MCF 10A (cell line): ENCODE measurements around the gene ME3. TPM values are rescaled to one million over a fixed set of nuclear protein-coding genes. Genes with fewer than 3 reads are reported as not detected.
"Not testable (repeated sequence)": the region's sequence is repeated elsewhere in the genome, so short reads cannot be mapped to it uniquely, and the experiment has no call there.

Experiments
- BruUV-seq: library from RNA; stranded (reverse); fragments of 400-500 nt; replicated peaks from 2 replicates; lab custom pipeline; 2021; lab: Mats Ljungman, UMichigan
- CTCF ChIA-PET: fragments of 300-600 bp; sonication (Branson Sonifier 250); formaldehyde crosslinking; extraction: SDS; loops from one replicate; lab custom pipeline; 2021; ENCODE audit warnings: antibody characterized with exemption, inconsistent platforms; lab: Yijun Ruan, JAX
- POLR2A ChIA-PET: fragments of 300-600, 350-650 bp; sonication (Branson Sonifier 250); formaldehyde crosslinking; extraction: SDS; loops from one replicate; lab custom pipeline; 2020; ENCODE audit warnings: antibody characterized with exemption, inconsistent platforms; lab: Yijun Ruan, JAX
- DNase-seq: peaks from one replicate; pipeline ENCODE4 v3.0.0-alpha.2; 2018; ENCODE audit not compliant: unreplicated experiment
- H3K27ac Mint-ChIP-seq: one replicate; pipeline ENCODE4 v1.8.0; 2022; ENCODE audit warnings: mild to moderate bottlenecking, low read depth, mixed read lengths; ENCODE audit not compliant: unreplicated experiment
- H3K27me3 Mint-ChIP-seq: one replicate; pipeline ENCODE4 v1.8.0; 2022; ENCODE audit warnings: mixed read lengths; ENCODE audit not compliant: insufficient read depth, unreplicated experiment
- H3K36me3 Mint-ChIP-seq: one replicate; pipeline ENCODE4 v1.8.0; 2022; ENCODE audit warnings: mild to moderate bottlenecking, moderate library complexity, mixed read lengths; ENCODE audit not compliant: insufficient read depth, unreplicated experiment
- H3K4me1 Mint-ChIP-seq: one replicate; pipeline ENCODE4 v1.8.0; 2022; ENCODE audit warnings: mixed read lengths; ENCODE audit not compliant: insufficient read depth, unreplicated experiment
- H3K4me3 Mint-ChIP-seq: one replicate; pipeline ENCODE4 v1.8.0; 2022; ENCODE audit warnings: mild to moderate bottlenecking, moderate library complexity, mixed read lengths; ENCODE audit not compliant: unreplicated experiment
- H3K9me3 Mint-ChIP-seq: one replicate; pipeline ENCODE4 v1.8.0; 2022; ENCODE audit warnings: mixed read lengths; ENCODE audit not compliant: unreplicated experiment
- intact Hi-C: fragments of 100-400 bp; cut with micrococcal nuclease; formaldehyde crosslinking; loops from 2 replicates; pipeline ENCODE4 v1.14.1; 2022
- total RNA-seq: library from RNA; stranded (reverse); gene quantifications from 2 replicates; pipeline ENCODE4 v1.2.3, GENCODE V29; 2022
- TF ChIP-seq, protein P1 (sequence below): fragments of 200-600 bp; IDR thresholded peaks from one replicate; pipeline ENCODE4 v1.8.0; 2022; ENCODE audit warnings: antibody characterized with exemption, mild to moderate bottlenecking; ENCODE audit not compliant: unreplicated experiment

The ME3 gene
- total RNA-seq, 1 experiment from 2014 or later: not detected

DNA sequence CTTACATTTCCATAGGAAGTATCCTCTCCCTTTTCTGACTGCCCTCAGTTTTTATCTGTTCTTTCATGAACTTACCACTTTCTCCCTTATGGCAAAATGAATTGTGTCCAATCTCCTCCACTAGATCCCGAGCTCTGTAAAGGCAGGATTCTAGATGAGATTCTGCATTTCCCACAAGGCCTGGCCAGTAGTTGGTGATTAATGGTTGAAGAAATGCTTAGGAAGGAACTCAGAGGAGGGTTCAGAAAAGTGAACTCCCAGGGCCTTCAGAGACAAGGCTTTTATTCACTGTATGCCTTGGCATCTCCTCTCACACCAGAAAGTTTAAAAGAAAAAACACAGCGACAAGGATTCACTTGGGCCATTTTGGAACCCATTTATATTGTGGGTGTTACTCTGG, 231.6 kb downstream of the ME3 start:
- no TSS peak for BruUV-seq
- peaks cover 4% of the 10 kb centered on the region for H3K4me1 Mint-ChIP-seq
- no peak overlapping the region for H3K4me3 Mint-ChIP-seq
- CTCF ChIA-PET: interaction anchor here (0.7 to 2.1 kb wide), 3 partner anchors 16 to 80 kb away, joined by 3 to 10 read pairs (median 8); no protein-coding TSS in a partner anchor
- TF ChIP-seq, protein P1, sequence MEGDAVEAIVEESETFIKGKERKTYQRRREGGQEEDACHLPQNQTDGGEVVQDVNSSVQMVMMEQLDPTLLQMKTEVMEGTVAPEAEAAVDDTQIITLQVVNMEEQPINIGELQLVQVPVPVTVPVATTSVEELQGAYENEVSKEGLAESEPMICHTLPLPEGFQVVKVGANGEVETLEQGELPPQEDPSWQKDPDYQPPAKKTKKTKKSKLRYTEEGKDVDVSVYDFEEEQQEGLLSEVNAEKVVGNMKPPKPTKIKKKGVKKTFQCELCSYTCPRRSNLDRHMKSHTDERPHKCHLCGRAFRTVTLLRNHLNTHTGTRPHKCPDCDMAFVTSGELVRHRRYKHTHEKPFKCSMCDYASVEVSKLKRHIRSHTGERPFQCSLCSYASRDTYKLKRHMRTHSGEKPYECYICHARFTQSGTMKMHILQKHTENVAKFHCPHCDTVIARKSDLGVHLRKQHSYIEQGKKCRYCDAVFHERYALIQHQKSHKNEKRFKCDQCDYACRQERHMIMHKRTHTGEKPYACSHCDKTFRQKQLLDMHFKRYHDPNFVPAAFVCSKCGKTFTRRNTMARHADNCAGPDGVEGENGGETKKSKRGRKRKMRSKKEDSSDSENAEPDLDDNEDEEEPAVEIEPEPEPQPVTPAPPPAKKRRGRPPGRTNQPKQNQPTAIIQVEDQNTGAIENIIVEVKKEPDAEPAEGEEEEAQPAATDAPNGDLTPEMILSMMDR: no peak
- no peaks in the 10 kb centered on the region for H3K36me3 Mint-ChIP-seq
- POLR2A ChIA-PET: no interaction called here
- H3K27ac Mint-ChIP-seq: no peak overlapping the region
- no peak for DNase-seq
- no peaks in the 10 kb centered on the region for H3K27me3 Mint-ChIP-seq
- intact Hi-C loops: no loop called here
- no peaks in the 10 kb centered on the region for H3K9me3 Mint-ChIP-seq

DNA sequence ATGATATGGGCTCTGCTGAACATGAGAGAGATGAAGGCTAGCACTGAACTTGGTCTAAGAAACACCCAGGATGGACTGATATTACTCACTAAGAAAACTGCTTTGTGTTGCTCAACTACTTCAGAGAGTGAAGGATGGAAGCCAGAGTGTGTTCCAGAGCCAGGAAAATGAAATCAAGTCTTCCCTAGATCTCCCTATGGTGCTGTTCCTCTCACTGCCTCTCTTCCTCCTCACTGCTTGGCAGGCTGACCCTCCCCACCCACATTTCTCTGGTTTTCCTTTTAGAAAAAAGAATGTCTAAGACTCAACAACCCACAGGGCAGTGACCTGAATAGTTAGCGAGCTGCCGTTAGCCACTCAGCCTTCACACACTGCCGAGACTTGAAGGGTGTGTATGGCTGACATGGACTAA, 232.1 kb downstream of the ME3 start:
- Mint-ChIP-seq H3K4me3 (no peak overlapping the region), H3K27ac (no peak overlapping the region), H3K27me3 (no peaks in the 10 kb centered on the region), H3K9me3 (no peaks in the 10 kb centered on the region), H3K4me1 (peaks cover 4% of the 10 kb centered on the region), H3K36me3 (no peaks in the 10 kb centered on the region)
- DNase-seq: peak; percentile 4
- TF ChIP-seq, protein P1: no peak
- CTCF ChIA-PET: interaction anchor here (1.9 to 2.1 kb wide), 2 partner anchors 16 to 79 kb away, joined by 4 to 10 read pairs; no protein-coding TSS in a partner anchor
- POLR2A ChIA-PET: no interaction called here
- no TSS peak for BruUV-seq
- intact Hi-C loops: no loop called here

DNA sequence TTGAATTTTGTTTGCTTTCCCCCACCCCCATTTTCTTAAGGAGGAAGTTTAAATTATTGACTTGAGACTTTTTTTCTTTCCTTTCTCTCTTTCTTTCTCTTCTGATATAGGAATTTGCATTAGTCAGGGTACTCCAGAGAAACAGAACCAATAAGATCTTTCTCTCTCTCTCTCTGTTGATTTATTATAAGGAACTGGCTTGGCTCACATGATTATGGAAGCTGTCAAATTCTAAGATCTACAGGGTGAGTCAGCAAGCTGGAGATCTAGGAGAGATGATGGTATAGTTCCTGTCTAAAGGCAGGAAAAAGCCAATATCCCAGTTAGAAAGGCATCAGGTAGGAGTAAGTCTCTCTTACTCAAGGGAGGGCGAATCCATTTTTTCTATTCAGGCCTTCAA, 233.7 kb downstream of the ME3 start:
- Mint-ChIP-seq H3K27me3 (no peaks in the 10 kb centered on the region), H3K36me3 (no peaks in the 10 kb centered on the region), H3K4me1 (peaks cover 4% of the 10 kb centered on the region), H3K27ac (no peak overlapping the region), H3K4me3 (no peak overlapping the region), H3K9me3 (no peaks in the 10 kb centered on the region)
- intact Hi-C loops: no loop called here
- no TSS peak for BruUV-seq
- DNase-seq: peak; percentile 15
- POLR2A ChIA-PET: interaction anchor here (0.7 to 1.5 kb wide), 2 partner anchors 10 to 747 kb away, joined by 3 read pairs; no protein-coding TSS in a partner anchor
- TF ChIP-seq, protein P1: no peak
- CTCF ChIA-PET: interaction anchor here (1.1 to 2.1 kb wide), 3 partner anchors 18 to 78 kb away, joined by 3 to 10 read pairs (median 4); no protein-coding TSS in a partner anchor

DNA sequence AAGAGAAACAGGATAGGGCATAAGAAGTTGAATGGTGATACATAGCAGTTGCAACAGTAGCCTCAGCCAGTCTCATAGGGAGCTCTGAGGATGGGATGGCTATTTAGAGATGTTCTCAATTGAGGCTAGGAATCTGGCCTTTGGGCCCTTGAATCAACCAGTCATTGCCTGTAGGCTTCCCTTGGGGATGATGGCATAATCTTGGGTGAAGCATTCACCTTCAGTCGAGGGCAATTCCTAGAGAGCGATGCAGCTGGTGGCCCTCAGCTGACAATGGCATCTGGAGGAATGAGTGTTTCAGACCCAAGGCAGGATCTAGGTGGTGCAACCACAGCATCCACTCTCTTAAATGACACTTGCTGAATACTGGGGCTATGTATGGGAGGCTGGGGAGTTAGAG, 236.7 kb downstream of the ME3 start:
- TF ChIP-seq, protein P1: no peak
- DNase-seq: no peak
- peaks cover 4% of the 10 kb centered on the region for H3K4me1 Mint-ChIP-seq
- CTCF ChIA-PET: interaction anchor here (0.7 to 1.0 kb wide), 2 partner anchors 21 to 691 kb away, joined by 3 read pairs; no protein-coding TSS in a partner anchor
- H3K9me3 Mint-ChIP-seq: no peaks in the 10 kb centered on the region
- no peak overlapping the region for H3K27ac Mint-ChIP-seq
- POLR2A ChIA-PET: interaction anchor here (0.7 kb wide), 1 partner anchor 40 kb away, joined by 3 read pairs; no protein-coding TSS in a partner anchor
- BruUV-seq: no TSS peak
- H3K4me3 Mint-ChIP-seq: no peak overlapping the region
- no peaks in the 10 kb centered on the region for H3K36me3 Mint-ChIP-seq
- intact Hi-C loops: no loop called here
- no peaks in the 10 kb centered on the region for H3K27me3 Mint-ChIP-seq

DNA sequence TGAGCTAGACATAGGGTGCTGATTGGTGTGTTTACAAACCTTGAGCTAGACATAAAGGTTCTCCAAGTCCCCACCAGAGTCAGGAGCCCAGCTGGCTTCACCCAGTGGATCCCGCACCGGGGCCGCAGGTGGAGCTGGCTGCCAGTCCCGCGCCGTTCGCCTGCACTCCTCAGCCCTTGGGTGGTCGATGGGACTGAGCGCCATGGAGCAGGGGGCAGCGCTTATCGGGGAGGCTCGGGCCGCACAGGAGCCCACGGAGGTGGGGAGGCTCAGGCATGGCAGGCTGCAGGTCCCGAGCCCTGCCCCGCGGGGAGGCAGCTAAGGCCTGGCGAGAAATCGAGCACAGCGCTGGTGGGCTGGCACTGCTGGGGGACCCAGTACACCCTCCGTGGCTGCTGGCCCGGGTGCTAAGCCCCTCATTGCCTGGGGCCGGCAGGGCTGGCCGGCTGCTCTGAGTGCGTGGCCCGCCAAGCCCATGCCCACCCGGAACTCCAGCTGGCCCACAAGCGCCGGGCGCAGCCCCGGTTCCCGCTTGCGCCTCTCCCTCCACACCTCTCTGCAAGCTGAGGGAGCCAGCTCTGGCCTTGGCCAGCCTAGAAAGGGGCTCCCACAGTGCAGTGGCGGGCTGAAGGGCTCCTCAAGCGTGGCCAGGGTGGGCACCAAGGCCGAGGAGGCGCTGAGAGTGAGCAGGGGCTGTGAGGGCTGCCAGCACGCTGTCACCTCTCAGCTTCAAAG, 238.9 kb downstream of the ME3 start:
- H3K27ac Mint-ChIP-seq, H3K4me3 Mint-ChIP-seq, H3K27me3 Mint-ChIP-seq, POLR2A ChIA-PET, DNase-seq, H3K4me1 Mint-ChIP-seq, intact Hi-C loops, H3K36me3 Mint-ChIP-seq, H3K9me3 Mint-ChIP-seq, BruUV-seq: not testable (repeated sequence)
- CTCF ChIA-PET: interaction anchor here (1.2 kb wide), 1 partner anchor 72 kb away, joined by 4 read pairs; no protein-coding TSS in a partner anchor
